Measurements from ENCODE around the gene RAB35.
A peak's percentile ranks its signal among the peaks of the same experiment; 100 is the strongest.

The RAB35 gene

GRCh38 chr12:120132054-120132836 is 15.7 kb upstream of the RAB35 start:
- DNase-seq = no peak

- no peak for DNase-seq
These were observed 14.6 kb upstream of the RAB35 start for GRCh38 chr12:120131116-120131515.

DNA sequence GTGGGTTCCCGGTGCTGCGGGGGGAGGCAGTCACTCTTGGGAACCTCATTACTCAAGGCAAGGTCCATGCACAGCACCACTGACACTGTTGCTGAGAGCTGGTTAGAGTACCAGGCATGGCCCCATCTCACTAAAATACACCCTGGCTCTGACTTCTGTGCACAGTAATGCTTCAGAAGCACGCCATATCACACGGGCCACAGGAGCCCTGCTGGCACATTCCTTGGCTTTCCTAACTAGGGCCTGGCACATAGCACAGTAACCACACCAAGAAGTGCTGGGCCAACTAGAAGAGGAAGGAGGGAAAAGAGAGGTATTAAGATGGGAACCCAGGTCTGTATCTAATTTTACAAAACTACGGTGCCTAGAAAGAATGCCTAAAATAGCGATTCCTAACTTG is 13.5 kb upstream of the RAB35 start:
- DNase-seq = no peak

GRCh38 chr12:120126635-120127005 is 10.1 kb upstream of the RAB35 start:
- peak; percentile 24 for DNase-seq

GRCh38 chr12:120125792-120126634 is 9.5 kb upstream of the RAB35 start:
- no peak for DNase-seq

DNA sequence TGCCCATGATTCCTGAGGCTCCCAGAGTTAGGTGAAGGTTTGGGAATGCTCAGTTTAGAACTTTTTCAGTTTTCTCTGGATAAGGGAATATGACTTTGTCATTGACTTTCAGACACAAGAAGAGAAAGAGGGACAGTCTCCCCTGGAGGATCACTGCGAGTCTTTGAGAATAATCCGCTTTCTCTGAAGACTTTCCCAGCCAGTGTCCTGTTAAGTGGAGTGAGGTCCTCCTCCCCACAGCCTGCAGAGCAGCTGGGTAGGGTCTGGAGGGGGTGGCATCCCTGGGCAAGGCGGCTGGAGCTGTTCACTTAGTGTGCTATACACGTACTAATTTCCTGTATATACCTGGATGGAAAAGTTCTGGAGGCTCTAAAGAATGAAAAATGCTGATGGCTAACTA is 8.5 kb upstream of the RAB35 start:
- no peak for DNase-seq

DNA sequence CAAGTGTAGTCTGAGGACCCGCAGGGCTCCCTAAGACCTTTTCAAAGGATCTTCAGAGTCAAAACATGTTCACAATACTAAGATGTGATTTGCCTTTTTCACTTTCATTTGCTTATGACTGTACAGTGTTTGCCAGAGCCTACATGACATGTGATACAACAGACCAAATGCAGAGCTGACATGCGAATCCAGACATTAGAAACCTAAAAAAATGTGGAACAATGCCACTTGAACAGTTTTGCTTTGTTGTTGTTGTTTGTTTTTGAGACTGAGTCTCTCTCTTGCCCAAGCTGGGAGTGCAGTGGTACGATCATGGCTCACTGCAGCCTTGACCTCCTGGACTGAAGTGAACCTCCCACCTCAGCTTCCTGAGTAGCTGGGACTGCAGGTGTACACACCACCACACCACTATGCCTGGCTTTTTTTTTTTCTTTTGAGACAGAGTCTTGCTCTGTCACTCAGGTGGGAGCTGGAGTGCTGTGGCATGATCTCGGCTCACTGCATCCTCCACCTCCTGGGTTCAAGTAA is 5.3 kb upstream of the RAB35 start:
- no peak for DNase-seq

GRCh38 chr12:120121343-120121742 is 4.8 kb upstream of the RAB35 start:
- DNase-seq = no peak

DNA sequence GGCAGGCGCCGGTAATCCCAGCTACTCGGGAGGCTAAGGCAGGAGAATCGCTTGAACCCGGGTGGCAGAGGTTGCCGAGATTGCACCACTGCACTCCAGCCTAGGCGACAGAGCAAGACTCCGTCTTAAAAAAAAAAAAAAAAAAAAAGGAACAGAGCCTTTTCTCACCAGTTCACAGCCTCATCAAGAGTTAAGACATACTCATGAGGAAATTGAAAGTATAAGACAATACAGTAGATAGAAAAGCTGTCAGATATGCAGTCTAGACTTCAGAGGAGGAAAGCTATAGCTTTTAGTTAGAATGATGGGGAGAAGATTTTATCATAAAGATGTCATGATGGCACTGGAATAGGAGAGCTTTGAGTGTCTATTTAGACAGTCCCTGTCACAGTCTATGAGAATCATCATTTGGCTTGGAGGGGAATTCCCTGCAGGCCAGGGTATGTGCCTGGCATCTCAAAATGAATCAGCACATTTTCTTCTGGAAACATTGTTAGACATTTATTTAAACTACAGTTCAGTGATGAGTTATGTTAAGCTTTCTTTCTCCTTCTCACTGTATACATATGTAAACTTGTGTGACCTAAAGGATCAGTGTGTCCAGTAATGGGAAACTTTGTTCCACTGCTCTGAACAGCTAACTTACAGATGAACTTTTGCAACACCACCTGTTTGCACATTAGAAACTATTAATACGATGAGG is 2.9 kb upstream of the RAB35 start:
- DNase-seq = no peak

GRCh38 chr12:120118321-120119061 is 1.9 kb upstream of the RAB35 start:
- no peak for DNase-seq

DNA sequence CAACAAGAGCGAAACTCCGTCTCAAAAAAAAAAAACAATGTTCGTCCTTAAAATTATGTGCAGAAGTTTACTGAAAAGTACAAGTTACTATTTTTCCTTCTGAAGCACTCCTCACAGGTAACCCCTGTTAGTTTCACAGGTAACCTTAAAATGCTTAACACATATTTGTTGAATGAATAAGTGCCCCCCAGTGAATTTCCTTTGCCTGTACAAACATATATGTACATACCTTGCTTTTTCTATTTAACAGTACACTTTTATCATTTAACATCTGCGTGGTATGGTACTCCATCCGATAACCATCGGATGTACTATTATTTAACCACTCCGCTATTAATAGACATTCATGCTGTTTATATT is 1.4 kb upstream of the RAB35 start:
- no peak for DNase-seq

GRCh38 chr12:120116792-120117651 is 469 bp upstream of the RAB35 start:
- DNase-seq = peak; percentile 90

DNA sequence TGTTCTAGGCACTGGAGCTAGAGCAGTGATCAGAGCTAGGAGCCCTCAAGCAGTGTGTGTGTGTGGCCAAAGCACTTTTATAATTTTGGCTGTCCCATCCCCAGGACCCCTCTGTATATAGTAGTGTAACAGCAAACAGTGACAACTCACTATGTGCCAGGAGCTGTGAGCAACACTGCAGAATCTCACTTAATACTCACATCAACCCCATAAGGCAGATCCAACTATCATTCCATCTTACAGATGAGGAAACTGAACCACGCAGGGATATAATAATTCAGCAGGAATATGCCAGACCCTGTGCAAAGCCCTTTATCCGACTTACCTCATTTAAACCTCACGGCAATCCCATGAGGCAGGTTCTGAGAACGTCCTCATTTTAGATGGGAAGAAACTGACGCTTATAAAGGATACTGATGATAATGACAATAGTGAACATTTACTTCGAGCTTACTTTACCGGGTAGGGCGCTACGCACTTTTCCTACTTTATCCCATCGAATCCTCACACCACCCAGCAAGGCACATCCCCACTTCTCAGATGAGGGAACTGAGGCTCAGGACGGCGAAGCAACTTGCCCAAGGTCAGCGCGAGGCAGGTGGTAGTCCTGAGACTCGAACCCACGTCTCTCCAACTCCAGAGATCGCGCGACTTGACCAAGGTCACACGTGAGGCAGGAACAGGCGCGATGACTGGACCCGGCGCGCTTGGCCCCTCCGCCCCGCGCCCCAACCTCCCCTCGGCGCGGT is 687 bp downstream of the RAB35 start:
- DNase-seq = no peak

DNA sequence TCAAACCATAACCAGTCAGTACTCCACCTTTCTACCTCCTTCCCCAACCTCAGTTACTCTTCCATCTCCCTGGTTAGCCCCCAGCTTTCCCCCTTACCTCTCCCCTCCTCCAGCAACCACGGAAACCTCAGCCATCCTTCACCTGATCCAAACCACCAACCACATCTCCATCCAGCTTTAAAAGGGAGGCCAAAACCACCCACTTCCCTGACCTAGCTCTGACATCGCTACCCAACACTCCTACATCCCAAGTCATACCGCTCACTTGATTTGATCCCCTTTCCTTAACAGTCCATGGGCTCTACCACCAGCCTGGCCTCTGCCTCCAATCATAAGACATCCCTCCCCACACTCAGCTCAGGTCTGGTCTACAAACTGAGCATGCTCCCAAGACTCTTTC is 1.5 kb downstream of the RAB35 start:
- no peak for DNase-seq

DNA sequence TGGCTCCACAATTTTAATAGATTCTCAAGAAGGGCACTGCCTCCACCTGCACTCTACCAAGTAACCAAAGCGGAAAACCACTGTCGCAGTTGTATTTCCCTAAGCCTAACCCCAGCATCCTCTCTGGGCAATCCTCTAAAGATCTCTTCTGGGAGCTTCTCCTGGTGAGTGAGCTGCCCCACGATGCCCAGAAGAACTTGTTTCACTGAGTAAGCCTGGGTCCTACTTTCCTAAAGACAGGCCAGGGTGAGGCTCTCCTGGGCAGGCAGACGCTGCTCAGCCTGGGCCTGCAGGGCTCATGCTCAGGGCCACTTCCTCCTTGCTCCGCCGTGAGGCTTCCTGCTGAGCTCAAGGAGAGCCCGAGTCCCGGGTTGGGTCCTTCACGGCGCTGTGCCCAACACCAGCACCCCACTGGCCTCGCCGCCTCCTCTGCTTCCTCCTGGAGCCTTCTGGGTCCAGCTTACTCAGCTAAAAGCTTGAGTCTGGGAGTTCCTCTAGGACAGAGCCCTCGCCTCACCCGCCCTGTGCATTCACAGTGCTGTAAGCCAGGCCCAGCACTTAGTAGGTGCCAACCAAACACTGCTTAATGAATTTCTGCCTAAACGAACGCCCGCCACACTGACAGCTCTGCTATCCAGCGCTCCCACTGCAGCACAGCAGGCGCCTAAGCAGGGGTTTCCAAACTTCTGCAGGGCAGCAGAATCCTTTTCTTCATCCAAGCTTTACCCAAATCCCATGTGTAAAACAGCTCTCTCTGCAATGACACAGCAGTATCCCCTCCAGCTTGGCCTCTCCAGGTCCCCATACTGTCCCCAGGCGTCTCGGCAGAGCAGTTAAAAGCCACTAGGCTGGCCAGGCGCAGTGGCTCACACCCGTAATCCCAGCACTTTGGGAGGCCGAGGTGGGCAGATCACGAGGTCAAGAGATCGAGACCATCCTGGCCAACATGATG is 5.7 kb downstream of the RAB35 start:
- peak; percentile 54 for DNase-seq

DNA sequence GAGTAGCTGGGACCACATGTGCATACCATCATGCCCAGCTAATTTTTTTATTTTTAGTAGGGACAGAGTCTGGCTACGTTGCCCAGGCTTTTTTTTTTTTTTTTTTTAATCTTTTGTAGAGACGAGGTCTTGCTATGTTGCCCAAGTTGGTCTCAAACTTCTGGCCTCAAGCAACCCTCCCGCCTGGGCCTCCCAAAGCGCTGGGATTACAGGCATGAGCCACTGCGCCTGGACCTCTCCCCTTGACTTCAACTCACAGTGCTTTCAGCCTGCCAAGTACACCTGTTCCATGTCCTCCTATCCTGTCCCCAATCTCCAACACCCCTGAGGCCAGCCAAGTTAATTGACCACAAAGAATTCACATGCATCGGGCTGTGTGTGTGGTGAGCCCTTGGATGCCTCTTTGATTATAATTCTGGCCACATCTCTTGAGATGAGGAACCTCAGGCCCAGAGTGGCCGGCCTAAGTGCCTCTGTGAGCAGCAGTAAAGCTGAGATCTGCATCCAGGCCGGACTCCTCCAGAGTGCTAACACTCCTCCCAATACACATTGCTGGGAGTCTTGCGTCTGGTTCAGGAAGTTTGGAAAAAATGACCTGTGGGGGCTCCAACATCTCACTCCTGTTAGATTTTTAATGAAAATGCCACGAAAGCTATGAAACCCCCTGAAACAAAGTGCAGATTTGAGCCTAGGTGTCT is 6.8 kb downstream of the RAB35 start:
- DNase-seq = no peak

DNA sequence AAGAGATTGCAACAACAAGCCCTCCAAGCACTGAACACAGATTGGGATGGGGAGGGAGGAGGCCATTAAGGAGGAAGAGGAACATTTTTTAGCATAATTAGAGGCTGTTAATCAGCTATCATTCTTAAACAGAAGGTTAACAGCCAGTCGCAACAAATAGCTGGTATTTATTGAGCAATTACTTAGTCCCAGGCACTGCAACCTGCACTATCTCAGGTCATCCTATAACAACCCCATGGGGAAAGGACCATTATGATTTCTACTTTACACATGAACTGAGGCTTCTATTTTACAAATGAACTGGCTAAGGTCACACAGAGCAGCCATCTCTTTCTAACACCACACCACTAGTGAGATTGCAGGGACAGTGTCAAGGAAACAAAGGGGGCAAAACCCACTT is 10.4 kb downstream of the RAB35 start:
- no peak for DNase-seq

DNA sequence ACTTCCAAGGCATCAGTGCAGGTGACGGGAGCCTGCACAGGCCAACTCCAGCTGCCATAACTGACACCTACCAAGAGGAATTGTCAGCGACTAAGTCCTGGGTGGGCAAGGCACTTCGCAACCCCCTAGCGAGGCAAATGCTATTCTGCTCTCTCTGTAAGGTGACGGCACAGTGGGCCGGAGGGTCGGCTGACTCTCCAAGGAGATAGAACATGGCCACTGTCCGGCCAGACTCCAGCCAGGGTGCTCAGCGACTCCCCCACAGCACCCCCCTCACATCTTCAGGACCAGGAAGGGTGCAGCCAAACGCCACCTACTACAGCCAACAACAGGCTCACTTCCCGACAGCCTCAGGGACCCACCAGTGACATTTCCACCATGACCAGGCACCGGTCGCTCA is 13.2 kb downstream of the RAB35 start:
- DNase-seq = no peak

GRCh38 chr12:120103044-120103338 is 13.6 kb downstream of the RAB35 start:
- no peak for DNase-seq
